HG02970 (cell line): ENCODE measurements around the gene ADARB2.
"Not testable (repeated sequence)": the region's sequence is repeated elsewhere in the genome, so short reads cannot be mapped to it uniquely, and the experiment has no call there.

Experiments used
- ATAC-seq: cut with Tn5 transposase; IDR thresholded peaks from one replicate; pipeline ENCODE4 v1.9.1; 2021; ENCODE audit warnings: mild to moderate bottlenecking, moderate library complexity, moderate number of reproducible peaks; ENCODE audit not compliant: unreplicated experiment, low FRiP score

ADARB2 gene

GRCh38 chr10:1159131-1160061 is 577.9 kb downstream of the ADARB2 start:
- ATAC-seq = no peak

- ATAC-seq = not testable (repeated sequence)
Observed at GRCh38 chr10:1158536-1158935, 578.8 kb downstream of the ADARB2 start.

- ATAC-seq = no peak
Observed at GRCh38 chr10:1158066-1158465, 579.3 kb downstream of the ADARB2 start.

GRCh38 chr10:1157615-1157933 is 579.8 kb downstream of the ADARB2 start:
- no peak for ATAC-seq

GRCh38 chr10:1156921-1157614 is 580.3 kb downstream of the ADARB2 start:
- ATAC-seq = no peak

- no peak for ATAC-seq
Observed at GRCh38 chr10:1156616-1156886, 580.8 kb downstream of the ADARB2 start.

- ATAC-seq = no peak
Observed at GRCh38 chr10:1155791-1156615, 581.3 kb downstream of the ADARB2 start.

GRCh38 chr10:1154531-1155295 is 582.6 kb downstream of the ADARB2 start:
- no peak for ATAC-seq

- ATAC-seq = no peak
Observed at GRCh38 chr10:1153805-1154351, 583.4 kb downstream of the ADARB2 start.

GRCh38 chr10:1153251-1153763 is 584.0 kb downstream of the ADARB2 start:
- ATAC-seq = no peak

GRCh38 chr10:1152386-1153250 is 584.7 kb downstream of the ADARB2 start:
- ATAC-seq = no peak

- ATAC-seq = no peak
Observed at GRCh38 chr10:1151076-1152033, 586.0 kb downstream of the ADARB2 start.

GRCh38 chr10:1150638-1150955 is 586.7 kb downstream of the ADARB2 start:
- no peak for ATAC-seq

- no peak for ATAC-seq
Observed at GRCh38 chr10:1149793-1150637, 587.3 kb downstream of the ADARB2 start.

GRCh38 chr10:1148855-1149605 is 588.3 kb downstream of the ADARB2 start:
- no peak for ATAC-seq

- ATAC-seq = no peak
Observed at GRCh38 chr10:1147810-1148209, 589.5 kb downstream of the ADARB2 start.
